Hematopoietic multipotent progenitor cell treated with erythropoietin and hydrocortisone succinate and interleukin-3 and kit ligand, for 4 days (in vitro differentiated cells): ENCODE results near the gene VAV1.
"Not testable (repeated sequence)": the region's sequence is repeated elsewhere in the genome, so short reads cannot be mapped to it uniquely, and the experiment has no call there.

Experiments used
- DNase-seq: peaks from one replicate; pipeline ENCODE4 v3.0.0-alpha.2; 2015

VAV1 gene

GRCh38 chr19:6790194-6791128 lies 18.0 kb downstream of the VAV1 start:
- no peak for DNase-seq

- DNase-seq, result no peak
Observed at GRCh38 chr19:6791237-6791636, 18.7 kb downstream of the VAV1 start.

- no peak for DNase-seq
Observed at GRCh38 chr19:6793411-6793810, 20.9 kb downstream of the VAV1 start.

- DNase-seq, result no peak
Observed at GRCh38 chr19:6793973-6794372, 21.5 kb downstream of the VAV1 start.

GRCh38 chr19:6794686-6795431 lies 22.4 kb downstream of the VAV1 start:
- DNase-seq, result no peak

DNA sequence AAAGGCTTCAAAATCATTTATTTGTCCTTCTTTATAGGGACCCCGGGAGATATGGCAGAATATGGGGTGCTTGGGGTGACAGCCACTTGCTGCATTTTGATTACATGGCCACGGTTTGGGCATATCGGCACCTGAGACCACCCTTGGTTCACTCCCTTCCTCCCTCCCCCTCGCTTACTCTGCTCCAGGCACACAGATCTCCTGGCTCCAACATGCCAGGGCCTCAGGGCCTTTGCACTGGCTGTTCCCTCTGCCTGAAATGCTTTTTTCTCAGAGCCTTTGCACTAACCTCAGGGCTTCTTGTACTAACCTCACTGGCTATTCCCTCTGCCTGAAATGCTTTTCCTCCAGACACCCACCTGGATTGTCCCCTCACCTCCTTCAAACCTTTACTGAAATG lies 23.8 kb downstream of the VAV1 start:
- no peak for DNase-seq

DNA sequence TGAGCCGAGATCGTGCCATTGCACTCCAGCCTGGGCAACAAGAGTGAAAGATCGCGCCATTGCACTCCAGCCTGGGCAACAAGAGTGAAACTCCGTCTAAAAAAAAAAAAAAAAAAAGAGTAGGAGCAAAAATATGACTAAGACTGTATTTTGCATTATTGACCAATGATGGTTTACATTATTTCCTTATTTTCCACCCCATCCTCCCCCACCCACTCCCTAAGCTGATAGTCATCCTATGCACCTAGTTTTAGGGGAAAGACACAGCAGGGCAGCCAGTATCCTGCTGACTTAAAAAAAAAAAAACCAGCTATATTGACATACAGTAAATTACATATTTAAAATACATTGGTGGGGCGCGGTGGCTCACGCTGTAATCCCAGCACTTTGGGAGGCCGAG lies 25.1 kb downstream of the VAV1 start:
- no peak for DNase-seq

- DNase-seq, result not testable (repeated sequence)
Observed at GRCh38 chr19:6800160-6800790, 27.8 kb downstream of the VAV1 start.

- DNase-seq, result no peak
Observed at GRCh38 chr19:6800991-6801484, 28.5 kb downstream of the VAV1 start.

DNA sequence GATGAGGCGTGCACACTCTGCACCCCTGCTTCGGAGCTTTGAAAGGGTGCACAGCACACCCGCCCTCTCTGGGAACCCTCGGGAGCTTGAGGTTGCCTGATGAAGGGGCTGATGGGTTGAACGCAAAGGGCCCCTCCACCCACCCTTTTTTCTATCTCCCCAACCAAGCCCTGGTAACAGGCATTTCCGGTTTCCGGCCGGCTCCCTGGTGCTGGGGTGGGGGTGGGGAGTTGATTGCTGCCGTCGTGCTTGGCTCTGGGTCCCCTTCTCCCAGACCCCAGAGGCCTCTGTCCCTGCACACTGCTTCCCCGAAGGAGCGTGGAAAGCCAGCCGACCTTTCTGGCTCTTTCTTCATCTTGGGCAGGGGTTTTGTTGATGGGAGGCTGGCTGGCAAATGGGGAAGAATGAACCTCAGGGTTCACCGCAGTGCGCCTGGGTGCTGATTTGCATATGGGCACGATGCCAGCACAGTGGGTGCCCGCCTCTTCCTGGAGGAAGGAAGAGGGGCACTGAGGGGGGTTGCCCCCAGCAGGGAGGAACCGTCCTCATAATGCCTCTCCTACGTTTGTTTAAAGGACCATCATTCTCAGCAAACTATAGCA lies 29.1 kb downstream of the VAV1 start:
- peak; percentile 98 for DNase-seq

DNA sequence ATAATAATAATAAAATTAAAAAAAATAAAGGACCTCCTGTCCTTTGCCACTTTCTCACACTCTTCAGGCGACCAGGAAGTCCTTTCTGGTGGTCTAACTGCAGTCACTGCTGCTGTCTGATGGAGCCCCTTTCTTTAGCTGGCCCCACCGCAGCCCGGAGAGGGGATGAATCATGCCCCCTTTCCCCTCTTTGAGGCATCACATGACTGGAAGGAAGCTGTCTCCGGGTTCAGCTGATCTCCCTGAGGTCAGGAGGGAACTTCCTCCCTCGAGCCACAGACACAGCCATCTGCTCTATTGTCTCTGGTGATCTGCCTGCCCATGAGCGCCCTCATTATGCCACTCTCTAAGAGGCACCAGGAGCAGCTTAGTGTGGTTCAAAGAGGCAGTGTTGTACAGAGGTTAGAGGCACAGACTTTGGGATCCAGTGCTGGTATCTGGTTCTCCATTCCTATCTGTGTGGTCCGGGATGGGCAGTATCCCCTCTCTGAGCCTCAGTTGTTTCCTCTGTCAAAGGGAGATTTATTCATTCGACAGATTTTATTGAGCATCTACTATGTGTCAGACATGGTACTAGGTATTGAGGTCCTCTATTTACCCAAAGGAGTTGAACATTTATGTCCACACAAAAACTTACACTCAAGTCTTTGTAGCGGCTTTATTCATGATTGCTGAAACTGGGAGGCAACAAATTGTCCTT lies 30.0 kb downstream of the VAV1 start:
- DNase-seq, result peak; percentile 96

DNA sequence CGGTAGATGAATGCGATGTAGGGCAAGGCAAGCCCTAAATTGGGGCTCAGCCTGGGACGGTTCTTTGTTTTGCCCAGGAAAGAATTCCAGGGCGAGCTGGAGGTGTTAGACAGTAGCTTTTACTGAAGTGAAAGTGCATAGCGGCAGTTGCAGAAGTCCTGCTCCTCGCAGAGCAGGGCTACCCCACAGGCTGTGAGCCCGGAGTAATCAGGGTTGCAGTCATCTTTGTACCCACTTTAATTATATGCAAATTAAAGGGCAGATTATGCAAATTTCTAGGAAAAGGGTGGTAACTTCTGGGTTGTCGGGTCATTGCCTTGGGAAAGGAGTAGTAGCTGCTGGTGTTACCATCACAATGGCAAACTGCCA lies 30.5 kb downstream of the VAV1 start:
- DNase-seq, result no peak

DNA sequence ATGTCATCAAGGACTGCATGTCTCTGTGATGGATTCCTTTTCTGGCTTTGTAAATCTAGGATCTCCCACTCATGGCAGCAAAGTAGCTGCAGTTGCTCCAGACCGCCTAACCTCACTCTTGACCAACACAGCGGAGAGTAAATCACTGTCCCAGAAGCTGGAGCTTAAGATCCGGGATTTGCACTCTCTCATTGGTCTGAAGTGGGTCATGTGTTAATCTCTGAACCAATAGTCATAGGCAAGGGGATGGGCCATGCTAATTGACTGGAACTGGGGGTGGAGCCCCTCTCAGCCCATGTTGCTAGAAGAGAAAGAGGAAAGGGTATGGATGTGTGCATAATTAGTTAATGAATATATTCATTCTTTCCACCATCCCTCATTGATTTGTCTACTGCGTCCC lies 34.0 kb downstream of the VAV1 start:
- peak; percentile 46 for DNase-seq

- no peak for DNase-seq
Observed at GRCh38 chr19:6807291-6807690, 34.8 kb downstream of the VAV1 start.

- DNase-seq, result no peak
Observed at GRCh38 chr19:6808494-6808893, 36.0 kb downstream of the VAV1 start.

DNA sequence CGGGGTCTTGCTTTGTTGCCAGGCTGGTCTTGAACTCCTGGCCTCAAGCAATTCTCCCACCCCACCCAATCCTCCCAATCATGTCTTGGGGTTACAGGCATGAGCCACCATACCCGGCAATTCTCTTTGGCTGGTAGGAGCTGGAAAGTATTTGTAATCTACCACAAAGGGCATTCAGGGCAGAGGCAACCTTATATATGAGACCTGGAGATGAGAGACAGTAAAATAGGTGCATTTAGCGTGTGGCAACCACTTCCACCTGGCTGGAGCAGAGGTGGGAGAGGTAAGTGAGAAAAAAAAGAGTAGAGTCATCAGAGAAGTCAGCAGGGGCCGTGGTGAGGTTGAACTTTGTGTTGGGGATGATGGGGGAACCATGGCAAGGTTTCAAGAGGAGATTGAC lies 36.8 kb downstream of the VAV1 start:
- DNase-seq, result no peak

DNA sequence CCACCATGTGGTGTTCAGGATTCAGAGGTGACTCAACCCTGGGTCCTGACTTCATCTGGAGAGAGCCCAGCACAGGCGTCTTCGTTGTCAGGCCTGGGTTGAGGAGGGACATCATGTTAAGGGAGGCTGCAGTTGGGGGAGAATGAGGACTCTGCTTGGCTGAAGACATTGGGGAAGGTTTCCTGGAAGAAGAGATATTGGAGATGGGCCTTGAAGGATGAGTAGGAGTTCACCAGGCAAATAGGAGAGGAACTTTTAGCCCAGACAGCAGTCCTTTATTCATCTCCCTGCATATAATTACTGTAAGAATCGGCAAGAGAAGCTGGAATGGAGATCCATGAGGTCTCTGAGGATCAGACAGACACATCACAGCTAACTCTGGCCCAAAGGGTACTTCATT lies 38.9 kb downstream of the VAV1 start:
- DNase-seq, result no peak

- peak; percentile 74 for DNase-seq
Observed at GRCh38 chr19:6811906-6812305, 39.4 kb downstream of the VAV1 start.

GRCh38 chr19:6812612-6813011 lies 40.1 kb downstream of the VAV1 start:
- DNase-seq, result no peak

DNA sequence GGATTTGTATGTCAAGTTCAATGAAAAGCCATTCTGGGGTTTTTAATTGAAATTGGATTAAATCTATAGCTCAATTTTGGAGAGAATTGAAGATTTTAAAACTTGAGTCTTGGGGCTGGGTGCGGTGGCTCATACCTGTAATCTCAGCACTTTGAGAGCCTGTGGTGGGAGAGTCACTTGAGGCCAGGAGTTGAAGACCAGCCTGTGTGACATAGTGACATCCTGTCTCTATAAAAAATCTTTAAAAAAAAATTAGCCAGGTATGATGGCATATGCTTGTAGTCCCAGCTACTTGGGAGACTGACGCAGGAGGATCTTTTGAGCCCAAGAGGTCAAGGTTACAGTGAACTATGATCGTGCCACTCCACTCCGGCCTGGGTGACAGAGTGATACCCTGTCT lies 41.2 kb downstream of the VAV1 start:
- no peak for DNase-seq

DNA sequence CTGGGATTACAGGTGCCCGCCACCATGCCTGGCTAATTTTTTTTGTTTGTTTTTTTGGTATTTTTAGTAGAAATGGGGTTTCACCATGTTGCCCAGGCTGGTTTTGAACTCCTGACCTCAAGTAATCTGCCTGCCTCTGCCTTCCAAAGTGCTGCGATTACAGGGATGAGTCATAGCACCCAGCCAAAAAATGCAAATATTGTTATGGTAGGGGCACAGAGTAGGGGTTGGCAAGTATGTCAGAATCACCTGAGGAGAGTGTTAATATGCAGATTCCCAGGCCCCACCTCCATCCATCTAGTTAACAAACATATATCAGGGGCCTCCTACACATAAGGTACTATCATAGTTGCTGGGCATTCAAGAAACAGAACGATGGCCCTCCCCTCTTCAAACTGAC lies 44.7 kb downstream of the VAV1 start:
- DNase-seq, result no peak

GRCh38 chr19:6818246-6818645 lies 45.7 kb downstream of the VAV1 start:
- no peak for DNase-seq

DNA sequence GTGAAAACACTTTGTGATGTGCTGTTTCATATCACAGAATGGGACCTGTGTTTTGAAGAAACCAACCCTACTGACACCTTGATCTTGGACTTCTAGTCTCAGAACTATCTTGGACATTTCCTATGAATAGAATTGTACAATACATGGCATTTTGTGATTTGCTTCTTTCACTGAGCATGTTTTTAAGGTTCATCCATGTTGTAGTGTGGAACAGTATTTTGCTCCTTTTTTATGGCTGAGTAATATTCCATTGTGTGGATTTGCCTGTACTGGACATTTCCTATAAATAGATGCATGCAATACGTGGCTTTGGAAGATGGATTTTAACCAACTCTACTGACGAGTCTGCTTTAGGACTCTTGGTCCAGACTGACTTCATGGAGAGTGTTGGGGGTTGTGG lies 46.8 kb downstream of the VAV1 start:
- no peak for DNase-seq
